ENCODE results near the gene NT5DC2.
A peak's percentile ranks its signal among the peaks of the same experiment; 100 is the strongest.

Gene NT5DC2

DNA sequence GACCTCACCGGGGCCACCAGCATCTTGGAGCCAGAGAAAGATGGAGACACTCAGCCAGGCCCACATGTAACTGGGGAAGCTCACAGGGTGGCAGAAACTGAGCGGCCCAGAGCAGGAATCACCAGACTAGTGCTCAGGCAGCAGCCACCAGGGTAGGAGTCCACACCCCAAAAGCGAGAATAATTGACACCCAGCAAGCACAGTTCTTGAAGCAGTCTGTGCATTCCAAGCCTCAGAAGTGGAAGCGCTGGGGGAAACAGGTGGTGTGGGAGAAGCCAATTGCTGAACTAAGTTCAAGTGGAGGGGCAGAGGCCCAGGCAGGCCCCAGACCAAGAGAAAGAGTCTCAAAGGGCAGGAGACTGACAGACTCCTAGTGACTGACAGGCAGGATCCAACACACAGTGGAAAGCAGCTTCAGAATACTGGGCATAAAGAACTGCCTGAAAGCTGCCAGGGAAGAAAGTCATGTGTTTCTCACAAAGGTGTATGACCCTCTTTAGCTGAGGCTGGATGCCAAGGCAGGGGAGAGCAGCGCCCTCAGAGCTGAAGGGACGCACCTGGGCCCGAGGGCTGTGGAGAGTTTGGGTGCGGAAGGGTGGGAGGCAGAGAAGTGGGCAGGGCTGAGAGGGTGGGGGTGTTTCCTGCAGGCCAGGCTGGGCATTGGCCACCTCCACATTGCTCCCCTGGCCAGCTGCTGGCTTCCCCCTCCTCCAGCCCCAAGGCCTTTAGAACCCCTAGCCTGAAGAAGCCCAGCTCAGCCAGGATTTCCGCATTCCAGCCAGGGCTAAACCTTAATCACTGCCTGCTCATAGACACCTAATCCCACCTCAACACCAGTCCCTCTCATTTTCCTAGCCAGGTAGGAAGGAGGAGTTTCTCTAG, 7.7 kb downstream of the NT5DC2 start:
- no peak for DNase-seq

DNA sequence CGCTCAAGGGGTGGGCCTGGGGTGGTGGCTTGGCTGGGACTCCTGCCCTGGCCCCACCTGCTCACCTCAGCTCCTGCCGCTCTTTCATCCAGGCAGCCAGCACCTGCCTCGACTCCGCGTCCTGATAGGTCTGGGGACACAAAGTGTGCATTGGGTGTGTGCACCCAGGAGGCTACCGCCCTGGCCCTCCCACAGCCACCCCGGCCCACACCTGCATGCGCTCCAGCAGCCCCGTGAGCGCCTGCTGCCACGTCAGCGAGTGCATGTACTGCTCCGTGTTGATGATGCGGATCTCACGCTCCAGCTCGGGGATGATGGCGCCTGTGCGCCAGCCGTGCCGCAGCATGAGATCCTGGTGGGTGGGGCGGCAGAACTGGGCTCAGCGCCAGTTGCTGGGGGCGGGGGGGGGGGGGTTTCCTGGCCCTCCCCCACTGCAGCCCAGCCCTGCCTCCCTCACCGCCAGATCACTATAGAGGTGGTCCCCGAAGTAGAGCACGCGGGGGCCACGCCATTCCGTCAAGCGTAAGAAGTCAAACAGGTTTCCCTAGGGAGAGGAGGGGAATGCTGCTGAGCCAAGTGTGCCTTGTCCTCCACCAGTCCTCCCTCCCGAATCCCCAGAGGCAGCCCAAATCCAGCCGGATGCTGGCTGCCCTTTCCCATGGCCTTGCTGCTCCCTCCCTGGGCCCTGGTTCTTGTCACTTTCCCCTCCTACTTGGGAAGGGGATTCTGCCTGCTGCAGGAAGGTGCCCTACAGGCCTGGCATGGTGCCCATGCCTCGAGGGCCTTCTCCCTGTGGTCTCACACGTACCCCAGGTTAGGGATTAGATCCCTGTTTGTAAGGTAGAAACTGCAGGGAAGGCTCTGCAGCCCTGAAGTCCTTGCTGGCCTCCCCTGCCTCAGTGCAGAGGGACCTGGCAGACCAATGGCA, 8.6 kb downstream of the NT5DC2 start:
- DNase-seq = no peak

DNA sequence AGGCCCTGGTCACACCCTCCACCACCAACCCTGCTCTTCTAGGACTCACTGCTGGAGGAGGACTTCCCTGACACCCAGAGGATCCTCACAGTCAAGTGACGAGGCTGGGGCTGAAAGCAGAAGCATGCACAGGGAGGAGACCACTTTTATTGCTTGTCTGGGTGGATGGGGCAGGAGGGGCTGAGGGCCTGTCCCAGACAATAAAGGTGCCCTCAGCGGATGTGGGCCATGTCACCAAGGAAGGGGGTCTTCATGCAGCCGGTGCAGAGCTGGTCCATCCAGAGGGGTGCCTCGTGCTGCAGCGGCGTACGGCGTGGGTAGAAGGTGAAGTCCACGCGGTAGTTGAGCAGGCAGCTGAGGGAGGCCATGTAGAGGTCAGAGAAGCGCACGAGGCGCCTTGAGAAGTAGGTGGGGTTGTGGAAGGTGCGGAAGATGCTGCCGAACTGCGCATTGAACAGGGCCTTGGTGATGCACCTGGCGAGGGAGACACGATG, 9.4 kb downstream of the NT5DC2 start:
- DNase-seq = no peak

DNA sequence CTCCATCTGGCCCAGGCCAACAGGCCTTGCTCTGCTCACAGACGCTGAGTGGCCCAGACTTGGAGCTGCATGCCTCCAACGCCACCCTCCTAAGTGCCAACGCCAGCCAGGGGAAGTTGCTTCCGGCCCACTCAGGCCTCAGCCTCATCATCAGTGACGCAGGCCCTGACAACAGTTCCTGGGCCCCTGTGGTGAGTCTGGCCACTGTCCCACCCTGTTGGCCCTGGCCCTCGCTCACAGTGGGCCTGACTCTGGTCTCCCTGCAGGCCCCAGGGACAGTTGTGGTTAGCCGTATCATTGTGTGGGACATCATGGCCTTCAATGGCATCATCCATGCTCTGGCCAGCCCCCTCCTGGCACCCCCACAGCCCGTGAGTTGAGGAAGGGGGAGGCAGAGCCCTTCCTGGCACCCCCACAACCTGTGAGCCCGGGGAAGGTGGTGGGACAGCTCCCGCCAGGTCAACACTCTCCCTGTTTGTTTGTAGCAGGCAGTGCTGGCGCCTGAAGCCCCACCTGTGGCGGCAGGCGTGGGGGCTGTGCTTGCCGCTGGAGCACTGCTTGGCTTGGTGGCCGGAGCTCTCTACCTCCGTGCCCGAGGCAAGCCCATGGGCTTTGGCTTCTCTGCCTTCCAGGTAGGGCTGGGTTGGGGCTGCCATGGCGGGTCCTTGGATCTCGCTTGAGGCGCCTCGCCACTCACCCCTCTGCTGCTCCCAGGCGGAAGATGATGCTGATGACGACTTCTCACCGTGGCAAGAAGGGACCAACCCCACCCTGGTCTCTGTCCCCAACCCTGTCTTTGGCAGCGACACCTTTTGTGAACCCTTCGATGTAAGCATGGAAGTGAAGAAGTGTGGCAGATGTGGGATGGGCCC, 10.0 kb downstream of the NT5DC2 start:
- no peak for DNase-seq

DNA sequence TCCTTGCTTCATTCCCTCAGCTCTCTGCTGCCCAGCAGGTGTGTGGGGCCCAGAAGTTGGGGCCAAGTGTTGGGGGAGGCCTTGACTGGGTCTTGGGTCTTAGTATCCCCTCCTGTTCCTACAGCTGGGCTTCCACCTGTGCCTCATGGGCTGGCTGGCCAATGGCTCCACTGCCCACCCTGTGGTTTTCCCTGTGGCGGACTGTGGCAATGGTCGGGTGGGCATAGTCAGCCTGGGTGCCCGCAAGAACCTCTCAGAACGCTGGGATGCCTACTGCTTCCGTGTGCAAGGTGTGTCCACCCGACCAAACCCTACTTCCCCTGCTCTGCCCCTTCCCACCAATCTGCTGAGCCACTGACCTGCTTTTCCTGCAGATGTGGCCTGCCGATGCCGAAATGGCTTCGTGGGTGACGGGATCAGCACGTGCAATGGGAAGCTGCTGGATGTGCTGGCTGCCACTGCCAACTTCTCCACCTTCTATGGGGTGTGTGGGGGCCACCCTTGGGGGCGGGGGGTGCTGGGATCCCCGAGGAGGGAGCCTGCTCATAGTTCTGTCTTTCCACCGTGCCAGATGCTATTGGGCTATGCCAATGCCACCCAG, 10.9 kb downstream of the NT5DC2 start:
- no peak for DNase-seq

DNA sequence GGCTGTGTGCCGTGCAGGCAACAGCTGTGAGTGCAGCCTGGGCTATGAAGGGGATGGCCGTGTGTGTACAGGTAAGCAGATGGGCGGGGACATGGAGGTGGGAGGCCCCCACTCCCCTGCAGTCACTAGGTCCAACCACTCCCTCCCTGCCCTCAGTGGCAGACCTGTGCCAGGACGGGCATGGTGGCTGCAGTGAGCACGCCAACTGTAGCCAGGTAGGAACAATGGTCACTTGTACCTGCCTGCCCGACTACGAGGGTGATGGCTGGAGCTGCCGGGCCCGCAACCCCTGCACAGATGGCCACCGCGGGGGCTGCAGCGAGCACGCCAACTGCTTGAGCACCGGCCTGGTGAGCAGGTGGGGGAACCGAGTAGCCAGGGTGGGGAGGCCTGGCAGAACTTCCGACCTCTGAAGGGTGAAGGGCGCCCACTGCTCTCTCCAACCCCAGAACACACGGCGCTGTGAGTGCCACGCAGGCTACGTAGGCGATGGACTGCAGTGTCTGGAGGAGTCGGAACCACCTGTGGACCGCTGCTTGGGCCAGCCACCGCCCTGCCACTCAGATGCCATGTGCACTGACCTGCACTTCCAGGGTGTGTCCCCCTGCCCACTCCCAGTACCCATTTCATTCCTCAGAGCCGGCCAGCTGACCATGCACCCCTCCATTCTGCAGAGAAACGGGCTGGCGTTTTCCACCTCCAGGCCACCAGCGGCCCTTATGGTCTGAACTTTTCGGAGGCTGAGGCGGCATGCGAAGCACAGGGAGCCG, 11.6 kb downstream of the NT5DC2 start:
- DNase-seq = no peak

DNA sequence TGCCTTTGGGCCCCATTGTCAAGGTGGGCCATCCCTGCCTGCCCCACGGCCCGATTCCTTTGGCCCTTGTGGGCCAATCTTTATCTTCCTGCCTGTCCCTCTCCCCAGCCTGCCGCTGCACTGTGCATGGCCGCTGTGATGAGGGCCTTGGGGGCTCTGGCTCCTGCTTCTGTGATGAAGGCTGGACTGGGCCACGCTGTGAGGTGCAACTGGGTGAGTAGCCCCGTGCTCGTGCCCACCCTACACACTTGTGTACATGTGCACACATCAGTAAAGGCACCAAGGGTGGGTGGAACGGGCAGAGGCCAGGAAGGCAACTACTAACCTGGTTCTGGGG, 12.2 kb downstream of the NT5DC2 start:
- no peak for DNase-seq

DNA sequence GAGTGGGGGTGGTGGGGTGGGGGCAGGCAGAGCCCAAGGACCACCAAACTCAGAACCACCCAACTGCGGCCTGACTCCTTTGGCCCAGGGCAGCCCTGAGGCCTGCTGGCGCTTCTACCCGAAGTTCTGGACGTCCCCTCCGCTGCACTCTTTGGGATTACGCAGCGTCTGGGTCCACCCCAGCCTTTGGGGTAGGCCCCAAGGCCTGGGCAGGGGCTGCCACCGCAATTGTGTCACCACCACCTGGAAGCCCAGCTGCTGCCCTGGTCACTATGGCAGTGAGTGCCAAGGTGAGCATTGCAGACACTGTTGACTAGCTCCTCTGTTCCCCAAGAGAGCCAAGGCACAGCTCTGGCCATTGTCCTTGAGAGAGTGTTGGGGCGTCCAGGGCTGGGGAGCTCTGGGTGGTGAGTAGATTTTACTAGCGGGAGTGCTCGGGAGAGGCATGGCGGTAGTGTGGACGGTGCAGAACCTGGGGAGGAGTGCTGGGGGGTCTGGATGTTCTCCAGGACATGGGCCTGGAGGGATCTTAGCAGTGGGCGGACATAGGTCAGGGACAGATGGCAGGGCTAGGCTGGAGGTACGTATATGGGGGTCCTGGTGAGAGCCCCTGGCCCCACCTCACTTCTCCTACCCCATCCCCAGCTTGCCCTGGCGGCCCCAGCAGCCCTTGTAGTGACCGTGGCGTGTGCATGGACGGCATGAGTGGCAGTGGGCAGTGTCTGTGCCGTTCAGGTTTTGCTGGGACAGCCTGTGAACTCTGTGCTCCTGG, 12.8 kb downstream of the NT5DC2 start:
- DNase-seq = no peak

DNA sequence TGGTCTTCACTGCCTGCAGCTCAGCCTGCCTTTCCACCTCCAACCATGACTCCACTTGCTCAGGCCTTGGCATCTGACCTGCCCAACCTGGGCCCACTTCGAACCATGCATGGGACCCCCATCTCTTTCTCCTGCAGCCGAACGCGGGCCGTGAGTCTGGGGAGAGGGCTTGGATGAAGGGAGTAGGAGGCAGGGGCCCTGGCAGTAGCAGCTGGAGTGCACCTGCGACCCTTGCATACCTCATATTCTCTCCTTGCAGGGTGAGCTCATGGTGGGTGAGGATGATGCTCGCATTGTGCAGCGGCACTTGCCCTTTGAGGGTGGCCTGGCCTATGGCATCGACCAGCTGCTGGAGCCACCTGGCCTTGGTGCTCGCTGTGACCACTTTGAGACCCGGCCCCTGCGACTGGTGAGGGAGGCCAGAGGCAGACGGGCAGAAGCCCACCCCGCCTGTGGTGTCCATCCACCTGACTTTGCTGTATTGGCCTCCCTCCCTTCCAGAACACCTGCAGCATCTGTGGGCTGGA, 13.5 kb downstream of the NT5DC2 start:
- no peak for DNase-seq

DNA sequence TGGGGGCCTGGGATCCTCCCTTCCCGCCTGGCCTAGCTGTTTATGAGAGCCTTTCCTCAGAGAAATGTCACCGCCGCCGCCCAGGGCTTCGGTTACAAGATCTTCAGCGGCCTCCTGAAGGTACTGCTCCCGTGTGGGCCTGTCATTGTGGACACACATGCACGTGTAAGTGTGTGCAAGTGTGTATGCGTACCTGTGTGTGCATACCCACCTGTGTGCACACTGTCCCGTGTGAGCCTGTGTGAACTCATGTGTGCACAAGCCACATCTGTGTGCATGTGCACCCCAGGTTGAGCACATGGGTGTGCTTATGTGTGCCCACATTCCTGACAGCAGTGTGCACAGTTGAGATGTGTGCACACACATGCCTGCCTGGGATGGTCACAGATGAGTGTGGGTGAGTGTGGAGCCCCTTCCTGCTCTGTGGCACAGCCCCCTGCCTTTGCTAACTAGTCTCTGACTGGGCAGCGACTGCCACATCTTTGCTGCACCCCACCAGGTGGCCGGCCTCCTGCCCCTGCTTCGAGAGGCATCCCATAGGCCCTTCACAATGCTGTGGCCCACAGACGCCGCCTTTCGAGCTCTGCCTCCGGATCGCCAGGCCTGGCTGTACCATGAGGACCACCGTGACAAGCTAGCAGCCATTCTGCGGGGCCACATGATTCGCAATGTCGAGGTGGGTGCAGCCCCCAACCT, 14.1 kb downstream of the NT5DC2 start:
- no peak for DNase-seq

DNA sequence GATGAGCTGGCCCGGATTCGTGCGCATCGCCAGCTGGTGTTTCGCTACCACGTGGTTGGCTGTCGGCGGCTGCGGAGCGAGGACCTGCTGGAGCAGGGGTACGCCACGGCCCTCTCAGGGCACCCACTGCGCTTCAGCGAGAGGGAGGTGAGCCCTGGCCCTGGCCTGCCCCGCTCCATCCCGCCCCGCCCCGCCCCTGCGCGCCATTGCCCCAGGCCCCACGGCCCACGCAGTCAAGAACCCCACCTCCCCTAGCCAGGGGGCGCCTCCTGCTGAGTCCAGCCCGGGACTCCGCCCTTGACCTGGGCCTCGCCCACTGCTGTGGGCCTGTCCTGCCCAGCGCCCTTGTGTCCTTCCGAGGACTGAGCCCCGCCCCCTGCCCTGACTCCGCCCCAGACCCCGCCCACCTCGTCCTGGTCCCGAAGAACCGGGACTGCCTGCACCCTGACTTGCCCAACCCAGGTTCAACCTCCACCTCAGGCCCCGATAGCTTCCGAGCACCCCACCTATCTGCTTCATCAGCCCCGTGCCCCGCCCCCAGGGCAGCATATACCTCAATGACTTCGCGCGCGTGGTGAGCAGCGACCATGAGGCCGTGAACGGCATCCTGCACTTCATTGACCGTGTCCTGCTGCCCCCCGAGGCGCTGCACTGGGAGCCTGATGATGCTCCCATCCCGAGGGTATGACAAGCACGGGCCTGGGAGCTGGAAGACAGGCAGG, 14.8 kb downstream of the NT5DC2 start:
- DNase-seq = peak in 1 of 56 donors; percentile 65

DNA sequence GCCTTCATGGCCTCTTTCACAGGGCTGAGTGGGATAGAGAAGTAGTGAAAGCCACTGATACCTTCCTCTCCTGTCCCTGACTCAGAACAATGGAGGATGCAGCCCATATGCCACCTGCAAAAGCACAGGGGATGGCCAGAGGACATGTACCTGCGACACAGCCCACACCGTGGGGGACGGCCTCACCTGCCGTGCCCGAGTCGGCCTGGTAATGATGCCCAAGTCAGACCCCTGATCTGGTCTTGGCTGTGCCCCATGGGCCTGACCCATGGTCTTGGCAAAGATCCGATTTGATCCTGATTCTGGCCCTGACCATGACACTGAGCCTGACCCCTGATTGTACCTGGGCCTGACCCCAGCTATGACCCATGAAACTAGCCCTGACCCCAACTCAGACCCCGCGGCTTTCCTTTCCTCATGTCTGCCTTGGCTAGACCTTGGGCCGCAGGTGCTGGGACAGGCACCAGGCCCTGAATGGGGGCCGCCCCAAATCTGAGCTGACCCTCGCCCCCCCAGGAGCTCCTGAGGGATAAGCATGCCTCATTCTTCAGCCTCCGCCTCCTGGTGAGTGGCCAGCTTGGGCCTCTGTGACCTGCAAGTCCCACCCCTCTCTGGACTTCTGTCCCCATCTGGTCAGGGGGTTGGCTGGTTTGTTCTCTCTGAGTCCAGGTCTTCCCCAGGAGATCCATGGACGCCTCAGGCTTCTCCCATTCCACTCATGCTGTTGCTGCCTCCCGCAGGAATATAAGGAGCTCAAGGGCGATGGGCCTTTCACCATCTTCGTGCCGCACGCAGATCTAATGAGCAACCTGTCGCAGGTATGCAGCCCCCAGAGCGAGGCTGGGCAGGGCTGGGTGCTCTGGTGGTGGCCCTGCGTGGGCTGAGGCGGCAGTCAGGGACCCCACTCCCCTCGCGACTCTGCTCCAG, 15.6 kb downstream of the NT5DC2 start:
- peak in 1 of 56 donors; percentile 40 for DNase-seq

DNA sequence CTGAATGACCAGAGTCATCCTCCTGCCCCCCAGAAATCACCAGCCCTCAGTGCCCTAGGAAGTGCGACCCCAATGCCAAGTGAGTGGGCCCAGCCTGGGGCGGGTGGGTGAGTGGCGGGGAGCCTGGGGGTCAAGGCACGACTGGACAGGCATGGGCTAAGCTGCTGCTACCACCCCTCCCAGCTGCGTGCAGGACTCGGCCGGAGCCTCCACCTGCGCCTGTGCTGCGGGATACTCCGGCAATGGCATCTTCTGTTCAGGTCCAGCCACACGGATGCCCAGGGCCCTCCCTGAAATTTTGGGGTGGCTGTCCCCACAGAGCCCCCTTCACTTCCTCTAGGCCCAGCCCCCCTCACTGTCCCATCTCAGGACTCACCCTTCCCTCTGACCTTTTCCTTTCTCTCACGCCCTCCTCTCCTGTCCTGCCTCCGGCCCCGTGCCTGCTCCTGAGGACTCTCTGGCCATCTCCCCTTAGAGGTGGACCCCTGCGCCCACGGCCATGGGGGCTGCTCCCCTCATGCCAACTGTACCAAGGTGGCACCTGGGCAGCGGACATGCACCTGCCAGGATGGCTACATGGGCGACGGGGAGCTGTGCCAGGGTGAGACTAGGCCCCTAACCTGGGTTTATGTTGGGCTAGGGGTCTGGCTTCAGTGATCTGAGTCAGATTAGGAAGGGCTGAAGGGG, 17.0 kb downstream of the NT5DC2 start:
- no peak for DNase-seq

DNA sequence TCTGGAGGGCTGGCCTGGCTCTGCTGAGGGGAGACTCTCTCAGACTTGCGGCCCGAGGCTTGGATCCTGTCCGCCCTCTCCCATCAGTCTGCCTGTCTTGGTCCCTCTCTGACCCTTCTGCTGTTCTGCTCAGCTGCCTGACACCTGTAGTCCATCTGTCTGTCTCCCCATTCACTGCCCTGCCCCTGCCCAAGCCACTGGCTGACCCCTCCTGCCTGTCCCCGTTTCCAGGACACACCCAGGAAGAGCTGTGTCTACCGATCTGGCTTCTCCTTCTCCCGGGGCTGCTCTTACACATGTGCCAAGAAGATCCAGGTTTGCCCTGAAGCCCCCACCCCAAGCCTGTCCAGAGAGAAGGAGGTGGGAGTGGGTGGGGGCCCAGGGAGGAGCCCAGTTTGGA, 18.5 kb downstream of the NT5DC2 start:
- DNase-seq = no peak

DNA sequence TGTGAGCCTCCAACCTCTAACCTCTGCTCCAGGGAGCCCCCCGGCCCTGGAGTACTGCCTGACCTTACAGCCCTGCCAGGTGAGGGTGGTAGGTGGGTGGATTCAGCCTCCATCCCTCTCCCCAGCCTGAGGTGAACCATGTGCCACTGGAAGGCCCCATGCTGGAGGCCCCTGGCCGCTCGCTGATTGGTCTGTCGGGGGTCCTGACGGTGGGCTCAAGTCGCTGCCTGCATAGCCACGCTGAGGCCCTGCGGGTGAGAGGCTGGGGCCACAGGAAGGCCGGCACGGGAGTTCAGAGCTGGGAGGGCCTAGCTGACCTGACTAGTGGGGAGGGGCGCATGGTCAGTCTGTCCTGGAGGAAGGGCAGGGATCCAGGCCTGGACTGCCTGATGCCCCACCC, 19.1 kb downstream of the NT5DC2 start:
- no peak for DNase-seq

DNA sequence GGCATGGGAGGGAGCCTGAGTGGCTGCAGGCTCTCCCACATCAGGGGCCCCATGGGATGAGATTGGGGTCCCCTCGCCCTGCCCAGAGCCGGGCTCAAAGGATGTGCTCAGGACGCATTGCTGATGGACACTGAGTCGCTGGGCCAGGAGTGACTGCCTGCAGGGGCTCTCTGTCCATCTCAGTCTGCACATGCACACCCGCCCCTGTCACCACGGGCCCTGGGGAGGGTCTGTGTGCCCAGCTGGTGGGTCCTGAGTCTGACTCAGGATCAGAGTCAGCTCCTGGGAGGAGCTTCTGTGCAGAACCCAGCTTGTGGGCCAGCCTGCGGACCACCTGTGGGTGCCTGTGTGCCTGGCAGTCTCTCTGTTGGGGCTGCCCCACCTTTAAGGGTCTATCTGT, 20.4 kb downstream of the NT5DC2 start:
- no peak for DNase-seq
